GM19395 (cell line): ENCODE data around the gene PPBP.

Experiments
- ATAC-seq: cut with Tn5 transposase; IDR thresholded peaks from one replicate; pipeline ENCODE4 v1.9.1; 2021; ENCODE audit warnings: mild to moderate bottlenecking, moderate library complexity; ENCODE audit not compliant: unreplicated experiment

The PPBP gene, protein sequence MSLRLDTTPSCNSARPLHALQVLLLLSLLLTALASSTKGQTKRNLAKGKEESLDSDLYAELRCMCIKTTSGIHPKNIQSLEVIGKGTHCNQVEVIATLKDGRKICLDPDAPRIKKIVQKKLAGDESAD

DNA sequence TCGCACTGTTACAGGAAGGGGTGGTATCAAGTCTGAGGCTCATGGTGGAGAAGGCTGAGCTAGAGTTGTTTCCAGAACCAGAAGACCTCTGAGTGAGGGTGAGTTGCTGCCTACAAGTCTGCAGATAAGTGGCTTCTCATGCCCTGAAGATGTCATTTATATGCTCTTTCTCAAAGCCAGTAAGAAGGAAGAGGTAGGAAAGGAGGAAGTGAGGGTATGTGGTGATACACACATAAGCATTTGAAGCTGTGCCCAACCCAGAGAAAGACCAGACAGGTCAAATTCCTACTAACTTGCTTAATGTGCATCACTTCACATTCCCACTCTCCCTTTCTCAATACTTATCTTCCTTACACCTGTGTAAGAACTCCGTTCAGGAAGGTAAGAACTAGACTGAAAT, at the start of gene PPBP:
Gene PPBP, minus strand, starts transcription at position 130 of the 400 bp plus-strand sequence. Its CDS starts 87 bp downstream, at position 43.
- no peak for ATAC-seq

DNA sequence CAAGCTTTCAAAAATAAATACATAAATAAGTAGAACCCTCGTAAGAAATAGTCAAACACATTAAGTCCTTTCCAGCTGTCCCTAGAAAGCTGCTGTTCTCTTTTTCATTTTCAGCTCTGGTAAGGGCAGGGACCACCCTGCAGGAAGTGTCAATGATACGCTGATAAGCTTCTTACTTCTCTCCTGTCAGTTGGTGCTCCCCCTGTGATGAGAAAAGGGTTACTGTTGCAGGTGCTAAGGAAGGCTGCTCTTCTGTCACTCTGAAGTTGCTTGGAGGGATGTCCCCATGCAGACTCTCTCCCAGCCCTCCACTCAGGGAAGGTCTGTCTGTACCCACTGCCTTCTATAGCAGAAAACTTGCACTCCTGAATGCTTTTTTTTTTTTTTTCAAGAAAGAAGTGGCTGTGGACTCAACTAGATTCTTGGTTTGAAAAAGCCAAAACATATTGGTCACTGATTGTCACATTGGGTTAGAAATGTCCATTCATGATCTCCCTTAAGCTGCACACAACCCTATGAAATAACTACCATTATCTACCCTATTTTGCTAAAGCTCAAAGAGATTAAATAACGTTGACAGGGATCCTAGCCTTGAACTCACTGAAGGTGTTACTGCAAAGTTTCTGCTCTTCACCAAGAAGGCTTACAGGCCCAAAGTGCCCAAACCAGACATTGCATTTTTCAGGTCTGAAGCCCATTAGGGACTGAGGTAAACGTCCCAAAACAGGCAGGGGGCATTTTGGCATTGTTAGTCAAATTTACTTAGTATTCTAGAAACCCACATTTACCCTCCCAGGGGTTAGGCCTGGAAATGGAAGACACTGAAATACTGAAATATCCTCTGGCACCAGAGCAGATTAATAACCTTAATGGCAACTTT, 49.3 kb upstream of the PPBP start:
- no peak for ATAC-seq

DNA sequence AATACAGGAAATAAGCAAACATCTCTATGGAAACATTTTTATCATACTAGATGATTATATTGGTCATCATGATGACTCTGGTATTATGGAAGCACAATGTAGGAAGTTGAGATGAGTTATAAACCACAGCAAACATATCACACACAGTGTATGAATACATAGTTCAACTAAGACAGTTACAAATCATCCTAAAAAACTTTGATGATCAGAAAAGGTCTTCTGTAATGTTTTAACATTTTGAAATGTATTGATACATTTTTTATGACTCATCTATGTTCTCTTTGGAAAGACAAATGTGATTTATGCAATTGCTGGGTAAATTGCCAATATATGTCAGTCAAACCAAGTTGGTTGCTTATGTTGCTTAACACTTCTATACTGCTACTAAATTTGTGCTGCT, 45.7 kb upstream of the PPBP start:
- no peak for ATAC-seq

DNA sequence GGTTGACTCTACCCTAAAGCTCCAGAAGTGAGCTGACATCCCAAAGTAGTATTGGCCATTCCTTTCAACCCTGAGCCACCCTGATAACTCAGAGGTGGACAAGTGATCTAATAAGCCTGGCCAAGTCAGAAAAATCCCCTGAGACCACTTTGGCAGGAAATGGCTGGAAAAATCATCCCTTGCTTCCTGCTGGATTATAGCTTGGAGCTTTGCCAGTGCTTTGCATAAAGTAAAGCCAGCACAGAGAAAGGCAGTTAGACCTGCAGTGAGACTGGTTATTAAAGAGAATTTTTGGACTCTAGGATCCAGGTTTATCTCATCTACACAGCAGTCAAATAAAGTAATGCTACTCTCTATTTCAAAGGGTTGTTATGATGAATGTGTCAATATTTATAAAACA, 44.1 kb upstream of the PPBP start:
- no peak for ATAC-seq

DNA sequence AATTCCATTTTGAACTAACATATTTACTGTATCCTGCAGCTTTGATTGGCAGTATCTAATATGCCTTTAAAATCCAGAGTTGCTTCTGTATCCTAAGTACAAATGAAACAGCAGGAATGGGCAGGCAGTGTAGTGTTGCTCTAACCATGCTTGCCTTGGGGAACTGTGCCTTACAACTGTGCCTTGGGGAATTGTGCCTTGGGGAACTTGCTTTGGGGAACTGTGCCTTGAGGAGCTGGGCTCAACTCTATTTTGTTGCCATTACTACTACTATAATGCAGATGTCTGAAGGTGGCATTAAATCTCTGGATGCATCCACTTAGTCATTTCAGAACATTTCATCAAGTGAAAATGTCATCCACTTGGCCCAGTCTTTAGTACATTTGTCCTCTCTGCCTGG, 43.6 kb upstream of the PPBP start:
- no peak for ATAC-seq

DNA sequence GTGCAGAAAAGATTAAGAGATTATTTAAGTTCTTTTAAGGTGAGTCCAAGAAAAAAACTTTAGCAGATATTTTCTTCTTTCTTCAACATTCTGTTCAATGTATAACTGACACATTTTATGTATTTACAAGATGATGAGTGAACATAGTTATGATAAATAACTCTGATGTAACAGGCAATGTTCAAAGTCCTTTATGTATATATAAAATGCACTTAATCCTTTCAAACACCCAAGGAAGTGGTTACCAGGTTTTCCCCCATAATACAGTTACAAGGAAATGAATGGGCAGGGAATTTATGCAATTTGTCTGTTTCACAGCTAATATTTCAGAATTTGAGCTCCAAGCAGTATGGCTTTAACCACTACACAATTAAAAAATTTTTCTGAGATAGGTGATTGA, 42.3 kb upstream of the PPBP start:
- no peak for ATAC-seq

DNA sequence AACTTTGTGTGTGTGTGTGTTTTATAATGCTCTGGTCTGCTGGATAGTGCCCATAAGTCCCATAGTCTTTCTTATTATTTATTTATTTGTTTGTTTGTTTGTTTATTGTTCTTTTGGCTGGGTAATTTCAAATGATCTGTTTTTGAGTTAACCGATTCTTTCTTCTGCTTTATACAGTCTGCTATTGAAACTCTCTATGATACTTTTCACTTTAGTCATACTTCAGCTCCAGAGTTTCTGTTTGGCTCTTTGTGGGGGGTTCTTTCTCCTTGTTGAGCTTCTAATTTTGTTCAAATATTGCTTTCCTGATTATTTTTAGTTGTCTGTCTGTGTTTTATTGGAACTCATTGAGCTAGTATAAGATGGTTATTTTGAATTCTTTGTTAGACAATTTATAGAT, 40.5 kb upstream of the PPBP start:
- no peak for ATAC-seq

DNA sequence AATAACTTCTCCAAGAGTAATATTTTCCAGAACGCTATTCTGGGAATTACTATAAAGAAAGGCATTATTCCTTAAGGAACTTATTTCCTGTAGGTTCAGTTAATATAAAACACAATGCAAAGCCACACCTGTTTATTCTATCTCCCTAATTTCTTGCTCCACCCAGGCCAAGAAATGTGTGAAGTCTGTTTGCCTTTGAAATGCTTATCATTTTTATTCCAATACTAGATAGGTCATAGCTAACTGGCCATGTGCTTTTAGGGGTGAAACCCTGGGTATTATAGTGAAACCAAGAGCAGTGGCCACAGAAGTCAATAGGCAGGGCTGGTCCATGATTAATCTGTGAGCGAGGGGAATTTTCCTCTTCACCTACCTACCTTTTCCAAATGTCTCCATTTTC, 35.7 kb upstream of the PPBP start:
- no peak for ATAC-seq

DNA sequence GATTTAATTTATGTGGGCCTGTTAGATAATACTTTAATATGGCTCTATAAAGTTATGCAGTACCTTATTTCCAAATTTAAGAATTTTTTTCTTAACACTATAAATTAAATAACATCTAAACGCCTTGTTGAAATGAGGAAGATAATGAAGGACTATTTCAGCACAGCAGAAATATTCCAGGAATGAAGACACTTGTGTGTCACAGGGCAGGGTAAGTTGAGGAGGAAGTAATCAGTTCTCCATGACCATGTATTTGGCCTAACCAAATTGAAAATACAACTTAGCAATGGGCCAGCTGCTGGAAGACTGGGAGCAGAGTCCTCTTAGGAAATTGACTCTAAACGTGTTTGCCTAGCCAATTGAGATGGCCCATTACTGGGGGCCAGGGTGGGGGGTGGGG, 33.6 kb upstream of the PPBP start:
- no peak for ATAC-seq

DNA sequence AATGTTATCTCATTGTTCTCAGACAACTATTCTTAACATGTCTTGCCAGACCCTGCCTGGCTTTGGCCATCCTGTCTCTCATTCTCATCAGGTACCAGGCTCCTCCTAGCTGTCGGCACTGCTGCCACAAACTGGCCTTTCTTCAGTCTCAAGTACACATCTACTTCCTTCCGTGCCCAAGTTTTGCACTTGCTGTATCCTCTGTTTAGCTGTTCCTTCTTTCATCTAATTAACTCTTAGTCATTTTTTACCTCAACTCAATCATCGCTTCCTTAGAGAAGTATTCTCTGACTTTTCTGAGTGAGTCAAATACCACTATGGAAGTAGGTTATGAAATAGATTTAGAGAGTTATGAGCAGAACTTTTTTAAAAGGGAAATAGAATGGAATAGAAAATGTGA, 30.8 kb upstream of the PPBP start:
- no peak for ATAC-seq

DNA sequence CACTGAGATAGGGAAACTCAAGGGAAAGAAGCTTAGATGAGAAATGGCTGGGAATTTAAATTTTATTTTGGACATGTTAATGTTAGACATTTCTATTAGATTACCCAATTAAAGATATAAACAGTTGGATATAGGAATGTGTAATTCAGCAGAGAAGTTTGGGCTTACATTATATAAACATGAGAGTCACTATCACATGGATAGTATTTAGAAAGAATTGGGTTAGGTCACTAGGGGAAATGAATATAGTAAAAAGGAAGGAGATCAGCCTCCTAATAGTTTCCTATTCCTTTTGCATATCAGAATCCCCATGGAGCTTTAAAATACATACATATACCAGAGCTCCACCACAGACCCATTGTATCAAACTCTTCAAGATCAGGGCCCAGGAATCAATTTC, 30.1 kb upstream of the PPBP start:
- no peak for ATAC-seq

DNA sequence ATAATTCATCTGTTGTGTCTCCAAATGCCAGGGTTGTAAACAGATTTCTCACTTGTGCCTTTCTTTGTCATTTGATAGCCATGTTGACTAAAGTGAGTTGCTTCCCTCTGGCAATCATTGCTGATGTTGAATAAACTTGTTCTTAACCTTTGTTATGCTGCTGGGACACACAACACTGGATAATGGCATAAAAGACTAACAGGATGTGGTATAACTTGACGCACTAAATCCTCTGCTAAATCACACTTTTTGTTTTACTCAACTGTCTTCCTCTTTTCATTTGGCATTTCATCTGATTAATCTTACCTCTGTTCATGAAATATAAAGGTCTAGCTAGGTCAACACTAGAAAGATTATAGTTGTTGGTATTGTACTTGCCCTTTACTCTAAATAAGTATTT, 28.1 kb upstream of the PPBP start:
- no peak for ATAC-seq

DNA sequence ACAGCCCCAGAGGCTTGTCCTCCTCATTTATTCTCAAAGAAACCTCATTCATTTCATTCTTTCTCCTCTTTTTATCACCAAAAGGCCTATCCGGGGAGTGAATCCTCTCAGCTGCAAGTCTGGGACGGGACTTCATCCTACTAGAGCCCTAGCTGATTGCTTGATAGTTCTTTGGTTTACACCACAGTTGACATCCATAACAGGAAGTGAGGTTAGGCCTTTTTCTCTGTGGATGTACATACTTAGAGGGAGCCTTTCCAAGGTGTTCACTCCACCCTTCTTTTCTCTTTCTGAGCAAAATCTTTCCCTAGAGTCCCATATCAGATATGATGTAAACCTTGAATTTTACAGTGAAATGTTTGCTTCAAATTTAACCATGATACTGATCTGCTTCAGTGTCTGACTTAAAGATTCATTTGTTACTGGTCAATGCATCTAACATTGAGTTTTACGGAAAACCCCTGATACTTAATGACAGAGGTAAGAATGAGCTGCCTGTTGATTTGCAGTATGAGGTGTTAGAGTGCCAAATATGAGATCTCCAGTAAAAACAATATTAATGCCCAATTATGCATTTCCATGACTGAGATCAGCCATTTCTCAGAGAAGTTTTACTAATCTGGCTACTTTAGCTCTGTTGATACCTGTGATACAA, 27.3 kb upstream of the PPBP start:
- no peak for ATAC-seq

DNA sequence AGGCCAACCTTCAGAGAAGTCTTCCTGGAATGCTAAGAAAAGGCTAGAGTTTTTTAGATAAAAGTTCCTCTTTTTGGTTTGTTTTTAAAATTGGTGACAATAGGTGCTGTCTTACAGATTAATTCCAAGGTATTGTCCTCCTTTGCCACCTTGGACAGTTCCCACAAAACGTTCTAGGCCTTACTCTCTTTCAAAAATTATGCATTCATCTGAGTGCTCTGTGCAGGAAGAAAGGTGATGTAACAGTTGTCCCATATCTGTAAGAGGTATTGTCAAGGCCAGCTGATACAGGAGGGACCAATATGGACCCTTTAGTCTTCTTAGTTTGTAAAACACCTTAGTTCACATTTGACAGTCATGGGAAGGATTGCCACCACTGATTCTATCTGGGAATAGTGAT, 26.3 kb upstream of the PPBP start:
- no peak for ATAC-seq

DNA sequence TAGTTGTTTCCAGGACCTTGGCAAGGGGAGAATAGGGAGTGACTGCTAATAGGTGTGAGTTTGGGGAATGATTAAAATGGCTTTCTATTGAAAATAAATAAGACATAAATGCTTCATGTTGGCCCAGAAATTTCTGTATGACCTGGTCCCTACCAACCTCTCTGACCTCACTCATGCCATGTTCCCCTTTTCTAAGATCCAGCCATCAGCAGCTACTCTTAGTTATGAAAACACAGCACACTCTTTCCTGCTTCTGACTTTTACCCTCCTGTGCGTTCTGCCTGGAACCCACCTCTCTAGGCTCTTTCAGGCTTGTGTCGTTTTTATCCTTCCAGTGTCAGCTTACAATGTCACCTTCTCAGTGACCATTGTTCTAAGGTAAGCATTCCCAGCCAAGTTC, 25.3 kb upstream of the PPBP start:
- no peak for ATAC-seq

DNA sequence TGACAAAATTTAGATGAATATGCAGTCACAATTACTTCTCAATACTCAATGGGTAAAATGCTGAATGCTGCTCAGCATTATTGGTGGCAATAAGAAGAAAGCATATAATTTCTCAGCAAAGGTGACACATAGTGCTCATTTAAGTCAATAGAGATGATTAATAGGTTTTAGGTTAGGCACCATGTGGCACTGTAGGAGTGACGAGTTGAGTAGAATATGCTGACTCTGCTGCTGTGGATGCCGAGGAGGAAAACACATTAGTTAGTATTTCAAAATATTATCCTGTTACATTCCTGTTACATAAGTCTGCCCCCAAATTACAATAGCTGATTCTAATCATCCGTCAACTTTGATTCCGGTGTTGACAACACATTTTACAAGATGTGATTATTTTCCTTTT, 24.1 kb upstream of the PPBP start:
- ATAC-seq, result no peak

DNA sequence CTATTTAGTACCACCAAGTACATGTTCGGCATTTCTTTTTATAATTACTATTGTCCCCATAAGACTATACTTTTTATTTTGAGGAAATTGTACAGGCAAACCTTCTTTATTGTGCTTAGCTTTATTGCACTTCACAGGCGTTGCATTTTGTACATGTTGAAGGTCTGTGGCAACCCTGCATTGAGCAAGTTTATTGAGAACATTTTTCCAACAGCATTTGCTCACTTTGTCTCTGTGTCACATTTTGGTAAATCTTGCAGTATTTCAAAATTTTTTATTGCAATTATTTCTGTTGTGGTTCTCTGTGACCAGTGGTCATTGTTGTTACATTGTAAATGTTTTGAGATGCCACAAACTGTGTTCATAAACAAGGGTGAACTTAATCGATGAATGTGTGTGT, 21.3 kb upstream of the PPBP start:
- ATAC-seq, result no peak

DNA sequence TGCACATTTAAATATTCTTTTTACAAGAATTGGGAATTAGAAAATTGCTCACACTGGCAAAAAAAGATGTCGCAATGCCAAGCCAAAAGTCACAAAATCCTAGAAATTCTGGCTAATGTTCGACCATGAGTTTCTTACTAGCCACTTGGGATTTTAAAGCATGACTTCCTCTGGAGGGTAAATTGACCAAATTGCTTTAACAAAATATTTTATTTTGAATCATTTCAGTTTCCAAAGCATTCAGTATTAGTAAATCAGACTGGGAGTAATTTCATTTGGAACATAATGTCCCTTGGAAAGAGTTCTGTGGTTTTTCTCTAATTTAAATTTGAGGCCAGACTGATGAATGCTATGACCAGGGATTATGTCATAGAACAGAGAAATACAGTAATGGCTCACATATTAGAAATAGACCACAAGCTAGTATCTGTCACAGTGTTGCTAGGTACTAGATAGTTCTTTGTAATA, 18.1 kb upstream of the PPBP start:
- no peak for ATAC-seq

DNA sequence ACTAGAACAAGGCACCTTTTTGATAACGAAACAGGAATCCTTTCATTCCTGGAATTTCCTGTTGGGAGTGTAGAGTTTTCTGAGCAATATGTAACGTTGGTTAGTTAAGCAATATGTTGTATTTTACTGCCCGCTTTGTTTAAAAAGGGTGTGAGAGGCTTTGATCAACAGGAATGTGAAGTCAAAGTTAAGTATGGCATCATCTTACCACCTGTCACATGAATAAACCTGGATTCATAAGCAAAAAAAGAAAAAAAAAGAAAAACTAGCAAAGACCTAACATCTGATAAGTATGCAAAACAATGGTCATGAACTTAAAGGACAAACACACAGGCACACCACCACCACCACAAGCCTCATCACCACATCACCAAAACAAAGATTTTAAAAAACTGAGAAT, 17.5 kb upstream of the PPBP start:
- no peak for ATAC-seq

DNA sequence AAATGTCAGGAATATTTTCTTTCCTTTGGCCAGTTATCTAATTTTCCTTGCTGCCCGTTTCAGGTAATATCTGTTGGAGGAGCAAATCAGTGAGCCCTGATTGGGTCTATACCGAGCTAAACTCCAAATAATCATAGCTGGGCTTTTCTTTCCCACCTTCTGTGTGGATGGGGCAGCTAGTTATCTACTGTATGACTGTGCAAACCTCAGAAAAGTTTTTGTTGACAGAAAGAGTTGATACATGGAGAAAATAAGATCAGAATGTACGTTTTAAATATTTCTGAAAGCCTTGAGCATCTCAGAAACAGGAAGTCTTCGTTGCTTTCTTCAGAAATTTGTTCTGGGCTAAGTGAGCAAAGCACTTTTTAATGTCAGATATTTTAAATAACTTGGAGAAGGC, 16.7 kb upstream of the PPBP start:
- no peak for ATAC-seq

DNA sequence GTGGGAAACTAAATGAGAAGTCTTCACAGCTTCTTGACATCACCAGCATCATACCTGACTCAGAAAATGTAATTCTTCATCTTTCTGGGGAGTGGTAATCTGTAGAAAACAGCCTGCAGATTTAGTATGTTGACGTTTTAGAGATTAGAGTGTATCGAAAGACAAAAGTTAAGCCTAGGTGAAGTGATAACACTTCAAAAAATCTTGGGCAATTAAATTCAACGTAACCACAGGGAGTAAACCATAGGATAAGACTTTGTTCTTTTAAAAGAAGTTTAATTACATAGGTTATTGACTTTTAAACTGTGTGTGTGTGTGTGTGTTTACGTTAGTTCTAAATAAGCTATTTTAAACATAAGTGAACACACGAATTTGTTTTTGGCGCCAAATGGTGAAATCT, 12.3 kb upstream of the PPBP start:
- no peak for ATAC-seq
